HepG2 (cell line): Measurements from ENCODE around the gene AP1S3. TPM values are rescaled to one million over a fixed set of nuclear protein-coding genes. Genes with fewer than 3 reads are reported as not detected.

ENCODE experiments used
- ATF6 ChIP-seq: sonication (generic); formaldehyde crosslinking; conservative IDR thresholded peaks from 2 replicates; pipeline ENCODE4 v1.4.0; 2020; ENCODE audit warnings: missing genetic modification reagents
- BCL6 ChIP-seq: IDR thresholded peaks from 2 replicates; pipeline ENCODE4 v1.6.1; 2016; ENCODE audit warnings: missing genetic modification reagents, missing compliant biosample characterization
- CBX2 ChIP-seq, 2 experiments: fragments of 200-600 bp in 1 of 2; sonication (generic); formaldehyde crosslinking in 1 of 2; IDR thresholded peaks; 2 replicates each; pipeline versions ENCODE4 v1.7.0 to v1.8.1; 2018 to 2022; ENCODE audit warnings: low read depth in 2 of 2, low read length in 1 of 2, mild to moderate bottlenecking in 1 of 2, missing genetic modification reagents in 1 of 2
- CBX5 ChIP-seq: sonication (generic); formaldehyde crosslinking; IDR thresholded peaks from 2 replicates; pipeline ENCODE4 v1.4.0; 2020; ENCODE audit warnings: missing genetic modification reagents, borderline replicate concordance
- ETV6 ChIP-seq: sonication (generic); formaldehyde crosslinking; conservative IDR thresholded peaks from 2 replicates; pipeline ENCODE4 v1.4.0; 2020; ENCODE audit warnings: missing genetic modification reagents
- HNRNPUL1 ChIP-seq: fragments of 200-400 bp; formaldehyde crosslinking; IDR thresholded peaks from 2 replicates; pipeline ENCODE4 v1.6.1; 2017; ENCODE audit warnings: low read depth, mild to moderate bottlenecking, low read length, moderate library complexity
- KAT8 ChIP-seq: IDR thresholded peaks from 2 replicates; pipeline ENCODE4 v1.6.1; 2016; ENCODE audit warnings: missing genetic modification reagents, missing compliant biosample characterization
- KLF11 ChIP-seq: IDR thresholded peaks from 2 replicates; pipeline ENCODE4 v1.6.1; 2016; ENCODE audit warnings: missing compliant biosample characterization
- KLF9 ChIP-seq: IDR thresholded peaks from 2 replicates; pipeline ENCODE4 v1.6.1; 2016; ENCODE audit warnings: low read depth
- NFYB ChIP-seq: sonication (generic); formaldehyde crosslinking; IDR thresholded peaks from 2 replicates; pipeline ENCODE4 v1.4.0; 2020; ENCODE audit warnings: missing genetic modification reagents
- NFYC ChIP-seq: IDR thresholded peaks from 2 replicates; pipeline ENCODE4 v1.6.1; 2016; ENCODE audit warnings: missing genetic modification reagents, missing compliant biosample characterization
- NR3C1 ChIP-seq: sonication (generic); formaldehyde crosslinking; IDR thresholded peaks from 2 replicates; pipeline ENCODE4 v1.4.0; 2020; ENCODE audit warnings: missing genetic modification reagents
- PRDM4 ChIP-seq: sonication (generic); formaldehyde crosslinking; IDR thresholded peaks from 2 replicates; pipeline ENCODE4 v1.9.0; 2021; ENCODE audit warnings: missing genetic modification reagents, borderline replicate concordance
- RXRB ChIP-seq: IDR thresholded peaks from 2 replicates; pipeline ENCODE4 v1.6.1; 2016; ENCODE audit warnings: borderline replicate concordance, missing genetic modification reagents, missing compliant biosample characterization
- SUZ12 ChIP-seq: fragments of 150-350 bp; IDR thresholded peaks from 2 replicates; pipeline ENCODE4 v1.6.1; 2014; ENCODE audit warnings: low read depth, low read length
- TCF12 ChIP-seq, 2 experiments: fragments of 450-650 bp in 1 of 2; sonication (generic) in 1 of 2; formaldehyde crosslinking in 1 of 2; IDR thresholded peaks; 2 replicates each; pipeline versions ENCODE4 v1.6.1 to v1.8.0; 2017 to 2022; ENCODE audit warnings: antibody characterized with exemption in 1 of 2, mild to moderate bottlenecking in 1 of 2, missing genetic modification reagents in 1 of 2, moderate library complexity in 1 of 2
- ZNF207 ChIP-seq: fragments of 450-650 bp; IDR thresholded peaks from 2 replicates; pipeline ENCODE4 v1.6.1; 2016; ENCODE audit warnings: antibody characterized with exemption, borderline replicate concordance
- ZNF253 ChIP-seq: sonication (generic); formaldehyde crosslinking; IDR thresholded peaks from 2 replicates; pipeline ENCODE4 v1.8.0; 2022; ENCODE audit warnings: mild to moderate bottlenecking, missing genetic modification reagents, borderline replicate concordance
- ZNF441 ChIP-seq: sonication (generic); formaldehyde crosslinking; IDR thresholded peaks from 2 replicates; pipeline ENCODE4 v1.7.0; 2021; ENCODE audit warnings: missing genetic modification reagents, borderline replicate concordance
- ZNF451 ChIP-seq: sonication (generic); formaldehyde crosslinking; IDR thresholded peaks from 2 replicates; pipeline ENCODE4 v1.5.0; 2020; ENCODE audit warnings: mild to moderate bottlenecking, missing genetic modification reagents
- ZNF747 ChIP-seq: sonication (generic); formaldehyde crosslinking; IDR thresholded peaks from 2 replicates; pipeline ENCODE4 v1.8.1; 2023; ENCODE audit warnings: missing genetic modification reagents, mild to moderate bottlenecking, borderline replicate concordance
- ZNF780A ChIP-seq: sonication (generic); formaldehyde crosslinking; IDR thresholded peaks from 2 replicates; pipeline ENCODE4 v1.8.0; 2022; ENCODE audit warnings: mild to moderate bottlenecking, missing genetic modification reagents, moderate library complexity
- polyA plus RNA-seq, 8 experiments: library from polyadenylated mRNA; depleted of rRNA in 3 of 8; stranded (reverse) in 7 of 8; unstranded in 1 of 8; fragments of >200 nt; fragmentation: Illumina TruSeq in 4 of 8; extraction: Trizol in 4 of 8; gene quantifications; 2 replicates each; pipeline versions ENCODE4 v1.2.1 to v1.2.3, GENCODE V29; 2011 to 2016; ENCODE audit warnings: low read depth in 4 of 8, missing spikeins in 1 of 8, mixed read lengths in 1 of 8; ENCODE audit not compliant: insufficient read depth in 1 of 8
- total RNA-seq, 5 experiments: library from RNA; depleted of rRNA; stranded (reverse); fragments of >200 nt; fragmentation: Illumina TruSeq; extraction: Trizol; gene quantifications; 2 replicates each; pipeline ENCODE4 v1.2.3, GENCODE V29; 2016; ENCODE audit warnings: low read depth in 1 of 5
- TF ChIP-seq, protein P1 (sequence below), 2 experiments: sonication (generic) in 1 of 2; formaldehyde crosslinking in 1 of 2; IDR thresholded peaks; 2 replicates each; pipeline versions ENCODE4 v1.5.1 to v1.6.1; 2011 to 2020; ENCODE audit warnings: borderline replicate concordance in 1 of 2, low read depth in 1 of 2, low read length in 1 of 2, mild to moderate bottlenecking in 1 of 2, missing genetic modification reagents in 1 of 2, moderate library complexity in 1 of 2

AP1S3 gene
- total and polyA plus RNA-seq, 2 of the 13 experiments (the other 11 are each of a cell fraction or from before 2014, with no cell fraction given): 3.0 to 16.3 TPM

- no peak for TF ChIP-seq ATF6 (CRISPR knock-in tag)
- TF ChIP-seq ZNF441 (CRISPR knock-in tag): no peak
- peak; percentile 72; the same call in 1 of the 2 replicates for TF ChIP-seq KAT8
- no peak for TF ChIP-seq TCF12 (IDR thresholded peaks at IDR 0.05)
- TF ChIP-seq TCF12 (CRISPR knock-in tag; IDR thresholded peaks at IDR 0.05): no peak
- no peak for TF ChIP-seq ZNF451 (CRISPR knock-in tag)
- TF ChIP-seq ETV6 (CRISPR knock-in tag): no peak
- TF ChIP-seq CBX5 (CRISPR knock-in tag): no peak
- TF ChIP-seq ZNF253 (CRISPR knock-in tag): no peak
- TF ChIP-seq ZNF747 (CRISPR knock-in tag): no peak
- 0 out of 2 replicates have a peak, but pooled peaks have one; percentile 49 for TF ChIP-seq KLF11 (CRISPR knock-in tag)
- TF ChIP-seq NFYC (CRISPR knock-in tag): no peak
- no peak for TF ChIP-seq SUZ12
- no peak for TF ChIP-seq ZNF207
- TF ChIP-seq ZNF780A (CRISPR knock-in tag): no peak
- 0 out of 2 replicates have a peak, but pooled peaks have one; percentile 34 for TF ChIP-seq BCL6 (CRISPR knock-in tag)
- TF ChIP-seq RXRB (CRISPR knock-in tag): peak; percentile 42; the same call in 1 of the 2 replicates
- TF ChIP-seq NR3C1 (CRISPR knock-in tag): no peak
- TF ChIP-seq CBX2 (IDR thresholded peaks at IDR 0.05; ENCODE audit: low read depth, low read length): no peak
- no peak for TF ChIP-seq CBX2 (CRISPR knock-in tag; IDR thresholded peaks at IDR 0.05; ENCODE audit: low read depth)
- TF ChIP-seq, protein P1, sequence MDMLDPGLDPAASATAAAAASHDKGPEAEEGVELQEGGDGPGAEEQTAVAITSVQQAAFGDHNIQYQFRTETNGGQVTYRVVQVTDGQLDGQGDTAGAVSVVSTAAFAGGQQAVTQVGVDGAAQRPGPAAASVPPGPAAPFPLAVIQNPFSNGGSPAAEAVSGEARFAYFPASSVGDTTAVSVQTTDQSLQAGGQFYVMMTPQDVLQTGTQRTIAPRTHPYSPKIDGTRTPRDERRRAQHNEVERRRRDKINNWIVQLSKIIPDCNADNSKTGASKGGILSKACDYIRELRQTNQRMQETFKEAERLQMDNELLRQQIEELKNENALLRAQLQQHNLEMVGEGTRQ (IDR thresholded peaks at IDR 0.05; ENCODE audit: low read depth, low read length): no peak
- TF ChIP-seq, protein P1 (CRISPR knock-in tag; IDR thresholded peaks at IDR 0.05; ENCODE audit: borderline replicate concordance): no peak
- TF ChIP-seq KLF9 (CRISPR knock-in tag): no peak
- TF ChIP-seq PRDM4 (CRISPR knock-in tag): no peak
- no peak for TF ChIP-seq HNRNPUL1
- TF ChIP-seq NFYB (CRISPR knock-in tag): no peak
These were observed 23.7 kb upstream of the AP1S3 start (continued) for GRCh38 chr2:223860809-223861738.
